22Rv1 (cell line): ENCODE measurements around the gene QSOX1.

Source experiments
- H3K27ac ChIP-seq: fragments of 450-650 bp; 2 replicates; pipeline ENCODE4 v1.5.1; 2017
- CTCF ChIP-seq: fragments of 450-650 bp; IDR thresholded peaks from 2 replicates; pipeline ENCODE4 v1.5.1; 2017; ENCODE audit warnings: mild to moderate bottlenecking
- ZFX ChIP-seq: fragments of 450-650 bp; IDR thresholded peaks from 2 replicates; pipeline ENCODE4 v1.6.1; 2017; ENCODE audit warnings: antibody characterized with exemption, borderline replicate concordance

QSOX1 gene

GRCh38 chr1:180232521-180233043, 77.9 kb downstream of the QSOX1 start:
- TF ChIP-seq ZFX, result no peak
- TF ChIP-seq CTCF, result no peak
- no peak overlapping the region for H3K27ac ChIP-seq

- TF ChIP-seq CTCF, result no peak
- TF ChIP-seq ZFX, result no peak
- H3K27ac ChIP-seq, result no peak overlapping the region
Observed at GRCh38 chr1:180233191-180234011, 78.7 kb downstream of the QSOX1 start.

- TF ChIP-seq ZFX, result no peak
- TF ChIP-seq CTCF, result no peak
- no peak overlapping the region for H3K27ac ChIP-seq
Observed at GRCh38 chr1:180234369-180235076, 79.9 kb downstream of the QSOX1 start.

GRCh38 chr1:180235077-180235501, 80.4 kb downstream of the QSOX1 start:
- TF ChIP-seq CTCF (no peak), ZFX (no peak)
- H3K27ac ChIP-seq, result no peak overlapping the region

GRCh38 chr1:180235502-180236239, 81.0 kb downstream of the QSOX1 start:
- H3K27ac ChIP-seq, result no peak overlapping the region
- TF ChIP-seq ZFX (no peak), CTCF (no peak)

GRCh38 chr1:180236698-180237509, 82.2 kb downstream of the QSOX1 start:
- H3K27ac ChIP-seq, result no peak overlapping the region
- TF ChIP-seq ZFX (no peak), CTCF (no peak)
